GM19035 (cell line): ENCODE results near the gene LDAH.

Source experiments
- ATAC-seq: cut with Tn5 transposase; IDR thresholded peaks from one replicate; pipeline ENCODE4 v1.9.1; 2021; ENCODE audit not compliant: unreplicated experiment

The LDAH gene

DNA sequence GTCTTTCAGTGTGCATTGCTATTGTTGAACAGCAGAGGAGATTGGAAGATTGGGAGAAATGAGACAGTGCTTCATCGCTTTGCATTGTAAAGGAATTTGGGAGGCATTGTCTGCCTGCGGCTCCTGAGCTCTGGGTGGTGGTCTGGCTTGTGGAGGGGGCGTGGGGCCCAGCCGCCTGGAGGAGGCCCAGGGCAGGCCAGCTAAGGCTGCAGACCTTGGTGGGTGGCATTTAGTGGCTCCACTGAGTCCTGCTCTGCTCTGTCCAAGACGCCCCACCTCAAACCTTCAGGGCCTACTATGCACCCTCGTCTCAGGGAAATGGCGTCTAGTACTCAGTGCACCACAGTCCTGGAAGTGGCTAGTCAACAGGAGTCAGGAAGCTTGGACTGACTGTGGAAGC, 166.3 kb downstream of the LDAH start:
- no peak for ATAC-seq

- ATAC-seq: no peak
Measured at GRCh38 chr2:20654535-20654813, 168.4 kb downstream of the LDAH start.

- ATAC-seq: no peak
Measured at GRCh38 chr2:20653695-20654534, 169.0 kb downstream of the LDAH start.

- no peak for ATAC-seq
Measured at GRCh38 chr2:20652673-20653575, 170.0 kb downstream of the LDAH start.

DNA sequence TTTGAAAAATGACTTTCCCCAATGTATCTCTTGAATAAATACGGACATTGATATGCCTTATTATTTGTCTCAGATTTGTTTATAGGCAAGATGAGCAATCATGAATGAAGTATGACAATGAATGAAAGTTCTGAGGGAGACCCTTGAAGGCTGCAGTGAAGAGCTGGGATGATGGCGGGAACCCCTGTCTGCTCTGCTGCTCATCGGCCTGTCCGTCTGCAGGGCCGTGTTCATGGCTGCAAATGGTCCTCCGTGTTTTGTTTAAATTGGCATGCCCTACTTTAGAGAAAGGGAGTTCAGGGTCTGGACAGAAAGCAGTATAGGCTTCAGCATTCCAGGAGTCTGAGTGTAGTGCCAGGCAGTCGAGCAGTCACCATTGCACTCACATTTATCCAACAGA, 170.8 kb downstream of the LDAH start:
- ATAC-seq: no peak

DNA sequence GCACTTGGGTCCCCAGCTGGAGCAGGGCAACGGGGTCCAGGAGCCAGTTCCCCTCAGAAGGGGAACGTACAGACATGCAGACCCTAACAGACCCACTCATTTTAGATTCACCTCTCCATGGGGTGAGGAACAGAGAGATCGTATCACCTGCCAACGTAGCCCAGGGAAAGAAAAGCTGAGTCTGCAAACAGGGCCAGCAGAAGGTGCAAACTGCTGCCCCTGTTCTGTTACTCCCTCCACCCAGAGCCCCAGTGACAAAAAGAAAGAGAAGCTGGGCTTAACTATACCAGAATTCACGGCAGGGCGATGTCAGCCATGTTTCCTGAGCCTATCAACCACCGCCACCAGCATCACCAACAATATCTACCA, 171.2 kb downstream of the LDAH start:
- no peak for ATAC-seq

DNA sequence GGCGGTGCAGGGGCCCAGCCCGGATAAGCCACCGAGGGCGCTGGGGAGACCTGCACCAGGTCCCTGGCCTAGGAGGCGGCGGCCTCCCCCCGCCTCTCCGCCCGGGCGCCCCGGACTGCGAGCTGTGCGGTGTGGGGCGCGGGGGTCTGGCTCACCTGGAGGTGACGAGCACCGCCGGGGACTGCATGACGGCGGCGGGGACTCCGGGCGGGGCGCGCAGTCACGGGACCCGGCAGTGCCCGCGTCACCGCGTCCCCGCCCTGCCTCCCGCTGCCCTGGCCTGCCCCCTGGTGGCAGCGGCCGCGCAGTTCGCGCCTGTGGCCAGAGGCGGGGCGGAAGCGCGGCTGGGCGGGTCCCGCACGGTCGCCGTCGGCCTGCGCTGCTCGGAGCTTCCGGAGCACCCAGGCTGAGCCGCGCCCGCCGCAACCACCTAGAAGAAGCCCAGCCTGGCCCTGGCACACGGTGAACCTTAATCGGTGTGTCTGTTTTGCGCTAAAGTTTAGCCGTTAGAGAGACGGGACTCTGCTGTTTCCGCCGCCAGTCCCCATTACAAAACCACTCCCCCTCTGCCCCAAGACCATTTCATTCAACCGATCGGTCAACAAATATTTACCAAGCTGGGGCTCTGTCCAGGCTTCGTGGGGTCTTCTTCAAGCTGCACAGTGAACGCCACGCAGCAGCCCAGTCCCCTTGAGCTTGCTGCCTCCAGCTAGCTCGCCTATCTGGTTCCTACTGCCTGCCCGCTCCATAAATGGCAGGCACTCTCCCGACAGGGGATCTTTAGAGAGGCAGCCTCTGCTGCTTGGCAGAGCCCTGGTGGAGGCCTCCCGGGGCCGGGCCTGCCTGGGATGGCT, 171.8 kb downstream of the LDAH start, which contains the start of gene HS1BP3:
HS1BP3 (minus strand) TSS at position 222 of the 854 bp plus-strand sequence; CDS start at position 187, 35 bp downstream.
- ATAC-seq: peak; percentile 95

- ATAC-seq: peak; percentile 18
Measured at GRCh38 chr2:20650393-20650876, 172.5 kb downstream of the LDAH start.

DNA sequence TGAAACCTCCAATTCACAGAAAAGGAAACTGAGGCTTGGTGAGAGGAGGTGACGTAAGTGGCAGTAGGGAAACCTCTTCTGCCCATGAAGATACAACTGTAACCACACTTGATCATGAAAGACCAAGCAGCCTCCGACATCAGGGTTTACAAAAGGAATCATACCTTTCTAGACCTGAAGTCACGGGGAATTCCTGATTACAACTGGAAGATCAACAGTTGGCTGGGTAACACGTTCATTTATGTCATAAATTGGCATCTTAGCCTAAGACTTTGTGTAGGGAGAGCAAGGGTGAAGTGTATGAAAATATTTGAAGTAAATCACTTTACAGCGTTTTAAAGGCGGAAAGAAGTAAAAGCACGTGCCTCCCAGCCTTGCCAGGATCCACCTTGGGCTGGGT, 172.9 kb downstream of the LDAH start:
- no peak for ATAC-seq

GRCh38 chr2:20649576-20649975, 173.3 kb downstream of the LDAH start:
- no peak for ATAC-seq

DNA sequence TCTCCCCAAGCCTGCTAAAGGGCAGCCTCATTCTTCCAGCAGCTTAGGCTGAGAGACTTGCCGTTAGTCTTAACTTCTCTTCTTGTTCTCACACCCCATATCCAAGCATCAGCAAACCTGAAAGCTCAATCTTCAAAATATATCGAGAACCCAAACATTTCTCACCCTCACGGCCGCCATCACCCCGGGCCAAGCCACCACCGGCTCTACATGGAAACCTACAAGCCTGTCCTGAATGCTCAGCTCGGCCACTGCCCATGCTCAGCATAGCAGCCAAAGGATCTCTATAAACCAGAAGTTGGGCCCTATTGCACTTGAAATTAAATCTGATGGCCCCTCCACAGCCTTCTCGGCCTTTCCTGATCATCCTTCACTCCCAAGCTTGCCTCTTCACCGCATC, 174.1 kb downstream of the LDAH start:
- ATAC-seq: no peak

GRCh38 chr2:20648206-20648605, 174.7 kb downstream of the LDAH start:
- ATAC-seq: no peak

GRCh38 chr2:20647738-20648137, 175.2 kb downstream of the LDAH start:
- no peak for ATAC-seq

GRCh38 chr2:20647211-20647610, 175.7 kb downstream of the LDAH start:
- no peak for ATAC-seq

DNA sequence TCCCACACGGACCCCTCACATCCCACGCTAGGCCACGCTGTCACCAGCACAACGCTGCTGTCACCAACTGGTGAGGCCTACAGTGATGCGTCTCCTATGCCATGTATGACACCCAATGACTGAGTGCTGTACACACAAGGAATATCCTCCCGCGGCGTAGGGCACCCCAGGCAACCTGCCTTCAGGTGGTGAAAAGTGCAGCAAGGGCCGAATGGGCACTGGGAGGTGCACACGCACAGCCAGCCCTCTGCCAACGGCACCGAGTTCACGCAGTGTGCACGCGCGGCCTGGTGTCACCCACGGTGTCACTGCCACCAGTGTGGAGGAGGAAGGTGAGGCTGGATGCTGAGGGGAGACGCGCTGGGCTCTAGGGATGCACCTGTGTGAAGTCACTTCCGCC, 176.5 kb downstream of the LDAH start:
- ATAC-seq: no peak

GRCh38 chr2:20645761-20646160, 177.1 kb downstream of the LDAH start:
- no peak for ATAC-seq

DNA sequence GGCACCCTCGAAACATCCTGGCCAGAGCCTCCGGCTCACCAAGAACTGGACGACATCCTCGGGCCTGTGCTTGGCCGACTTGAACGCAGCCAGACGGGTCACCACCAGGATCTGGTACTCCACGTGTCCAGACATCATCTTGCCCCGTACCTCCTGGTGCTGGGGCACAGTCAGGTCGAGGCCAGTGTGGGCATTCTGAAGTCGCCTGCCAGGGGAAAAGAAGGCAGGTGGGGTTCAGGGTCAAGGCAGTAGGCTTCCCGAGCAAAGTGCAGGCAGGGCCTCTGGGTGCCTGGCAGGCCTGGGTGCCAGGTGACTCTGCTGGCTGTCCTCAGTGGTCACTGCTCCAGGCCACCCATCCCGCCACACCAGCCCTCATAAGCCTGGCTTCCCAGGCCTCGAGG, 177.6 kb downstream of the LDAH start:
- no peak for ATAC-seq

DNA sequence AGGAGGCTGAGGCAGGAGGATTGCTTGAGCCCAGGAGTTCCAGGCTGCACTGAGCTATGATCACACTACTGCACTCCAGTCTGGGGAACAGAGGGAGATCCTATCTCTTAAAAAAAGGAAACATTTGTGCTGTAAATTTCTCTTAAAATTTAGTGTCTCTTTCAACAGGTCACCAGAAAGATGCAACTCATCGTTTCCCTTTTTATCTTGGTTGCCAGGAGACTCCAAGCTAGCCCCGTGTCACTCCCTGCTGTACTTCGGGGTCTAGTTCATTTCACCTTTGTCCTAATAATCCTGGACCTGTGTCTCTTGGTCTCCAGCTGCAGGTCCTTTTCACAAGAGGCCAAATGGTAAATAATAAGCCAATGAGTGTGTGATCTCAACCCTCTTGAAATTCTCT, 179.1 kb downstream of the LDAH start:
- no peak for ATAC-seq

DNA sequence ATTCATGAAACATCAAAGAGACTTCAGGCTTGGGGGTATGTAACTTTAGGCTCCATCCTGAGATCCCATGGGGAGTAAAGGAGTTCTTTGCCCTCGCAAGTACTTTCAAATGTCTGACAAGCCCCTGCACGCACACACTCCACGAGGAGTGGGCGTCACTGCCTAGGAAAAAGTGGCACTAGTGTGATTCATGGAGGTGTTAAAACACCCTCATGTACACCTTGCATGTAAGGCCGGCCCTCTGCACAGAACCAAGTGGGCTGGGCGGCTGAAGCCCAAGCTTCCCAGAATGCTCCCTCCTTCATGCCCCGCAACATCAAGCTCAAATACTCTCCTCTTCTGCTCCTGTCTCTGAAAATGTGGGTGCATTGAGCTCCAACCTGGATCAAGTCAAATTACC, 179.8 kb downstream of the LDAH start:
- no peak for ATAC-seq

DNA sequence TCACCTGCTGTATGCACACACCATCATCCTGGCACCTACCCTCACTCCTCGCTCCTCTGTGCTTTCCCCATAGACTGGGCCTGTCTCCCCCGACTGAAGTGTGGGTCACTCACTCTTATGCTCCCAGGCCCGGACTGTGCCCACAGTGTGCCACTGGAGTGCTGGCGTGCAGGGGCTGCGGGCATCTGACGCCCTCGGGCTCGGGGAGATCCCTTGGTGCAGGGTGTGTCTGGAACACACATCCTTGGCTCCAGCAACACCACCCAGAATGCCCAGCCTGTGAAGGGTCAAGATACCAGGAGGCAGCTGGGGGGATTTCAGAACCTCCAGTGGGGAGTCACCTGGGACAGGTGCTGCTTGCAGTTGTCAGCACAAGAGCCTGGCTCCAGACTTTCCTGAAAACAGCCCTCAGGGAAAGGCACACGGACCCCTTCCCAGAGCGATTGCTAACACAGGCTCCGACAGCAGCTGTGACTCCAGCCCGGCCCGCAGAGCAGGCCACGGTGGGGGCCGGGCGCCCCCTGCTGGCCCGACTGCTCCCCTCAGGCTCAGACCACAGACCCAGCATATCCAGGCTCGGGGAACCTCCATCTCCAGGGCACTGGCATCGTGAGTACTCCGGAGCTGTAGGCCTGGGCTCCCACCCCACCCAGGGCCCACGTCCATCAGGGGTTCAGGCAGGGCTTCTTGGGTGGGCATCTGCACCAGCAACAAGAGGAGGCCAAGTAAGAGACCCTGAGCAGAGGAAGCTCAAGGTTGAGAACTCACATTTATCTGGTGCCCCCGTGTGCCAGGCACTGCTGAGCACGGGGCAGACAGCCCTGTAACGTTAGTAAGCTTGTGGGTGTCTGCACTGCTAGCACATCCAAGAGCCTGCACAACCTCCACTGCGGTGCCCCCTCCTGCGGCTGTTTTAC, 180.6 kb downstream of the LDAH start:
- ATAC-seq: peak; percentile 94
